HepG2 (cell line): ENCODE measurements around the gene NYAP2. TPM values are rescaled to one million over a fixed set of nuclear protein-coding genes. Genes with fewer than 3 reads are reported as not detected.

Experiments
- ATAC-seq: fragments of 200-7000 bp; cut with Tn5 transposase; 3 replicates; pipeline ENCODE4 v1.9.1; 2020; ENCODE audit warnings: mild to moderate bottlenecking, moderate library complexity
- BruUV-seq: library from RNA; stranded (reverse); fragments of 400-500 nt; replicated peaks from 2 replicates; lab custom pipeline; 2021; lab: Mats Ljungman, UMichigan
- CTCF ChIA-PET: fragments of 300-600 bp; formaldehyde crosslinking; extraction: SDS; loops from one replicate; lab custom pipeline; 2021; ENCODE audit warnings: low total read pairs, inconsistent platforms, low intra/inter-chr PET ratio; lab: Yijun Ruan, JAX
- POLR2A ChIA-PET: fragments of 350-600 bp; sonication (Branson Sonifier 250); formaldehyde crosslinking; loops from one replicate; lab custom pipeline; 2020; ENCODE audit warnings: antibody characterized with exemption, inconsistent platforms; lab: Yijun Ruan, JAX
- DNase-seq: peaks from one replicate; pipeline ENCODE4 v3.0.0-alpha.2; 2015; ENCODE audit warnings: low spot score
- FAIRE-seq: peaks from 3 replicates; lab custom pipeline; 2011; peaks lifted over from hg19 to GRCh38; lab: Jason Lieb, UNC
- H2AFZ ChIP-seq: one replicate; pipeline ENCODE4 v1.6.1; 2011; ENCODE audit warnings: low read length, inconsistent platforms
- H3K27ac ChIP-seq: fragments of 300-600 bp; 3 replicates; pipeline ENCODE4 v1.8.0; 2011; ENCODE audit warnings: mixed run types, mild to moderate bottlenecking, mixed read lengths, low read length, inconsistent platforms; ENCODE audit not compliant: insufficient read depth; ENCODE audit errors: extremely low read length
- H3K27me3 ChIP-seq, 2 experiments: fragments of 200-600 bp in 1 of 2; 2 replicates in 1 of 2; 3 replicates in 1 of 2; pipeline versions ENCODE4 v1.6.0 to v1.8.0; 2011; ENCODE audit warnings: low read length in 2 of 2, mild to moderate bottlenecking in 2 of 2, moderate library complexity in 2 of 2, inconsistent platforms in 1 of 2; ENCODE audit not compliant: insufficient read depth in 2 of 2, control insufficient read depth in 1 of 2
- H3K36me3 ChIP-seq, 2 experiments: fragments of 200-600 bp in 1 of 2; replicated peaks in 1 of 2; 2 replicates in 1 of 2; 3 replicates in 1 of 2; pipeline versions ENCODE4 v1.5.1 to v1.8.0; 2011; ENCODE audit warnings: low read length in 2 of 2, inconsistent platforms in 1 of 2; ENCODE audit not compliant: insufficient read depth in 2 of 2, control insufficient read depth in 1 of 2
- H3K4me1 ChIP-seq: 2 replicates; pipeline ENCODE4 v1.5.1; 2012; ENCODE audit warnings: low read length, inconsistent platforms; ENCODE audit not compliant: insufficient read depth
- H3K4me2 ChIP-seq: 2 replicates; pipeline ENCODE4 v1.6.0; 2011; ENCODE audit warnings: low read depth, low read length, inconsistent platforms
- H3K4me3 ChIP-seq, 3 experiments: fragments of 200-600 bp in 1 of 3; sonication (generic), shearing (Covaris generic) in 1 of 3; replicated peaks in 1 of 3; 2 replicates each; pipeline ENCODE4 v1.5.1; 2011 to 2016; ENCODE audit warnings: low read length in 3 of 3, inconsistent platforms in 2 of 3, low read depth in 2 of 3, mild to moderate bottlenecking in 2 of 3, control low read depth in 1 of 3, mixed read lengths in 1 of 3; ENCODE audit not compliant: insufficient read depth in 1 of 3
- H3K79me2 ChIP-seq: one replicate; pipeline ENCODE4 v1.6.1; 2011; ENCODE audit warnings: low read length, inconsistent platforms; ENCODE audit not compliant: insufficient read depth
- H3K9ac ChIP-seq: 2 replicates; pipeline ENCODE4 v1.6.0; 2011; ENCODE audit warnings: mild to moderate bottlenecking, low read depth, low read length, inconsistent platforms; ENCODE audit not compliant: insufficient read depth
- H3K9me3 ChIP-seq: 2 replicates; pipeline ENCODE4 v1.5.1; 2012; ENCODE audit warnings: mild to moderate bottlenecking, low read length
- H4K20me1 ChIP-seq: 2 replicates; pipeline ENCODE4 v1.6.0; 2011; ENCODE audit warnings: inconsistent platforms, mild to moderate bottlenecking, low read length, moderate library complexity; ENCODE audit not compliant: insufficient read depth
- ATF1 ChIP-seq: IDR thresholded peaks from 2 replicates; pipeline ENCODE4 v1.6.1; 2016; ENCODE audit warnings: mild to moderate bottlenecking, control low read depth
- FOXJ3 ChIP-seq: sonication (generic); formaldehyde crosslinking; IDR thresholded peaks from 2 replicates; pipeline ENCODE4 v1.4.0; 2020; ENCODE audit warnings: missing genetic modification reagents, mild to moderate bottlenecking, borderline replicate concordance
- MAFK ChIP-seq, 2 experiments: IDR thresholded peaks in 1 of 2; conservative IDR thresholded peaks in 1 of 2; 2 replicates each; pipeline ENCODE4 v1.6.1; 2011; ENCODE audit warnings: improper control_type of control experiment in 2 of 2, low read length in 2 of 2
- MED13 ChIP-seq: sonication (generic); formaldehyde crosslinking; IDR thresholded peaks from 2 replicates; pipeline ENCODE4 v1.5.0; 2020; ENCODE audit warnings: missing genetic modification reagents
- SCMH1 ChIP-seq: sonication (generic); formaldehyde crosslinking; IDR thresholded peaks from 2 replicates; pipeline ENCODE4 v1.9.0; 2021; ENCODE audit warnings: missing genetic modification reagents, mild to moderate bottlenecking, borderline replicate concordance
- ZBTB3 ChIP-seq: sonication (generic); formaldehyde crosslinking; IDR thresholded peaks from 2 replicates; pipeline ENCODE4 v1.4.0; 2020; ENCODE audit warnings: low read depth, mild to moderate bottlenecking, moderate library complexity, missing genetic modification reagents, borderline replicate concordance
- ZBTB4 ChIP-seq: sonication (generic); formaldehyde crosslinking; IDR thresholded peaks from 2 replicates; pipeline ENCODE4 v1.4.0; 2020; ENCODE audit warnings: missing genetic modification reagents, mild to moderate bottlenecking, borderline replicate concordance
- ZNF101 ChIP-seq: sonication (generic); formaldehyde crosslinking; IDR thresholded peaks from 2 replicates; pipeline ENCODE4 v1.4.0; 2020; ENCODE audit warnings: mild to moderate bottlenecking, low read depth, missing genetic modification reagents, borderline replicate concordance
- ZNF17 ChIP-seq: sonication (generic); formaldehyde crosslinking; IDR thresholded peaks from 2 replicates; pipeline ENCODE4 v1.5.0; 2020; ENCODE audit warnings: mild to moderate bottlenecking, missing genetic modification reagents
- ZNF276 ChIP-seq: sonication (generic); formaldehyde crosslinking; IDR thresholded peaks from 2 replicates; pipeline ENCODE4 v1.4.0; 2020; ENCODE audit warnings: mild to moderate bottlenecking, low read depth, missing genetic modification reagents
- ZNF569 ChIP-seq: sonication (generic); formaldehyde crosslinking; IDR thresholded peaks from 2 replicates; pipeline ENCODE4 v1.5.0; 2020; ENCODE audit warnings: mild to moderate bottlenecking, missing genetic modification reagents, moderate library complexity, borderline replicate concordance
- ZNF839 ChIP-seq: sonication (generic); formaldehyde crosslinking; IDR thresholded peaks from 2 replicates; pipeline ENCODE4 v1.4.0; 2020; ENCODE audit warnings: missing genetic modification reagents, mild to moderate bottlenecking, borderline replicate concordance
- WGBS: methylation state at CpG from one replicate; pipeline ENCODE4 v1.1.6; 2017; ENCODE audit warnings: low lambda C conversion rate; 5-methylcytosine and 5-hydroxymethylcytosine counted together
- in situ Hi-C: cut with HindIII; loops from 2 replicates; pipeline ENCODE4 v1.10.0; 2017; ENCODE audit warnings: low pct_unique_long_range_greater_than_20kb; ENCODE audit not compliant: extremely low pct_ligation_motif_present
- intact Hi-C: fragments of 100-400 bp; cut with micrococcal nuclease; formaldehyde crosslinking; loops from one replicate; pipeline ENCODE4 v1.10.0; 2022; ENCODE audit not compliant: unreplicated experiment
- polyA plus RNA-seq, 8 experiments: library from polyadenylated mRNA; depleted of rRNA in 3 of 8; stranded (reverse) in 7 of 8; unstranded in 1 of 8; fragments of >200 nt; fragmentation: Illumina TruSeq in 4 of 8; extraction: Trizol in 4 of 8; gene quantifications; 2 replicates each; pipeline versions ENCODE4 v1.2.1 to v1.2.3, GENCODE V29; 2011 to 2016; ENCODE audit warnings: low read depth in 4 of 8, missing spikeins in 1 of 8, mixed read lengths in 1 of 8; ENCODE audit not compliant: insufficient read depth in 1 of 8
- total RNA-seq, 5 experiments: library from RNA; depleted of rRNA; stranded (reverse); fragments of >200 nt; fragmentation: Illumina TruSeq; extraction: Trizol; gene quantifications; 2 replicates each; pipeline ENCODE4 v1.2.3, GENCODE V29; 2016; ENCODE audit warnings: low read depth in 1 of 5
- TF ChIP-seq, protein P1 (sequence below): fragments of 450-650 bp; IDR thresholded peaks from 2 replicates; pipeline ENCODE4 v1.6.1; 2017
- TF ChIP-seq, protein P2 (sequence below): sonication (generic); formaldehyde crosslinking; IDR thresholded peaks from 2 replicates; pipeline ENCODE4 v1.8.0; 2022; ENCODE audit warnings: mild to moderate bottlenecking, missing genetic modification reagents; ENCODE audit not compliant: insufficient replicate concordance

Gene NYAP2
- total and polyA plus RNA-seq, 2 of the 13 experiments (the other 11 are each of a cell fraction or from before 2014, with no cell fraction given): not detected

DNA sequence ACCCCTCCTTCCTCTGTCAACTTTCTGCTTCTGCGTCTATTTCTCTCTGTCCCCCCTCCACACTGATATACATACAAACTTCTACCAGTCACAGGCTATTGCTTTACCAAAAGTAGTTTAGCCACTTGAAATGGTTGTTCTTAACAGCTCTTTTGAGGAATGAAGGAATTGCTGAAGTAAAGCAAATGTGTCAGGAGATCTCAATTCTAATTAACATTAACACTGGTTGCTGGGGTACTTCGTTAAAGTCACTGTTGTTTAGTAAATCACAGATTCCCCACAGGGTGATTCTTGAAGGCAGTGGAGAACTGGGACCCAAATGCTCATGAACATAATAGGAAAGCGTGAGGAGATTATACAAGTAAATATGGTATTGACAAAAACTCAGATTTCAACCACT is 232.8 kb downstream of the NYAP2 start:
- no peaks in the 10 kb centered on the region for H3K27me3 ChIP-seq
- no TSS peak for BruUV-seq
- TF ChIP-seq ZBTB3 (CRISPR knock-in tag): no peak
- no peak for TF ChIP-seq ZNF276 (CRISPR knock-in tag)
- TF ChIP-seq, protein P1, sequence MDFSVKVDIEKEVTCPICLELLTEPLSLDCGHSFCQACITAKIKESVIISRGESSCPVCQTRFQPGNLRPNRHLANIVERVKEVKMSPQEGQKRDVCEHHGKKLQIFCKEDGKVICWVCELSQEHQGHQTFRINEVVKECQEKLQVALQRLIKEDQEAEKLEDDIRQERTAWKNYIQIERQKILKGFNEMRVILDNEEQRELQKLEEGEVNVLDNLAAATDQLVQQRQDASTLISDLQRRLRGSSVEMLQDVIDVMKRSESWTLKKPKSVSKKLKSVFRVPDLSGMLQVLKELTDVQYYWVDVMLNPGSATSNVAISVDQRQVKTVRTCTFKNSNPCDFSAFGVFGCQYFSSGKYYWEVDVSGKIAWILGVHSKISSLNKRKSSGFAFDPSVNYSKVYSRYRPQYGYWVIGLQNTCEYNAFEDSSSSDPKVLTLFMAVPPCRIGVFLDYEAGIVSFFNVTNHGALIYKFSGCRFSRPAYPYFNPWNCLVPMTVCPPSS: no peak
- TF ChIP-seq ZNF839: no peak
- TF ChIP-seq MAFK (conservative IDR thresholded peaks at IDR 0.05 in 1 of 2, IDR thresholded peaks at IDR 0.05 in 1 of 2; ENCODE audit: low read length in 2 of 2): no peak
- no peak for TF ChIP-seq ZNF569 (CRISPR knock-in tag)
- TF ChIP-seq MED13 (CRISPR knock-in tag): no peak
- no peak for TF ChIP-seq FOXJ3 (CRISPR knock-in tag)
- TF ChIP-seq, protein P2, sequence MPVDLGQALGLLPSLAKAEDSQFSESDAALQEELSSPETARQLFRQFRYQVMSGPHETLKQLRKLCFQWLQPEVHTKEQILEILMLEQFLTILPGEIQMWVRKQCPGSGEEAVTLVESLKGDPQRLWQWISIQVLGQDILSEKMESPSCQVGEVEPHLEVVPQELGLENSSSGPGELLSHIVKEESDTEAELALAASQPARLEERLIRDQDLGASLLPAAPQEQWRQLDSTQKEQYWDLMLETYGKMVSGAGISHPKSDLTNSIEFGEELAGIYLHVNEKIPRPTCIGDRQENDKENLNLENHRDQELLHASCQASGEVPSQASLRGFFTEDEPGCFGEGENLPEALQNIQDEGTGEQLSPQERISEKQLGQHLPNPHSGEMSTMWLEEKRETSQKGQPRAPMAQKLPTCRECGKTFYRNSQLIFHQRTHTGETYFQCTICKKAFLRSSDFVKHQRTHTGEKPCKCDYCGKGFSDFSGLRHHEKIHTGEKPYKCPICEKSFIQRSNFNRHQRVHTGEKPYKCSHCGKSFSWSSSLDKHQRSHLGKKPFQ (CRISPR knock-in tag): no peak
- TF ChIP-seq ATF1 (CRISPR knock-in tag): no peak
- TF ChIP-seq ZBTB4 (CRISPR knock-in tag): no peak
- TF ChIP-seq SCMH1 (CRISPR knock-in tag): no peak
- TF ChIP-seq ZNF101 (CRISPR knock-in tag): no peak
- no peak for TF ChIP-seq ZNF17 (CRISPR knock-in tag)
- in situ Hi-C loops: no loop called here
- no peak overlapping the region for H3K4me3 ChIP-seq
- H3K4me2 ChIP-seq: no peak overlapping the region
- FAIRE-seq (no peak), ATAC-seq (no peak), DNase-seq (no peak)
- no peak overlapping the region for H3K9ac ChIP-seq
- H2AFZ ChIP-seq: no peak overlapping the region
- H3K9me3 ChIP-seq: no peaks in the 10 kb centered on the region
- H3K27ac ChIP-seq: no peak overlapping the region
- intact Hi-C loops: no loop called here
- H3K4me1 ChIP-seq: no peaks in the 10 kb centered on the region
- 5% methylated on average over 3 of the region's 3 CpGs for WGBS
- CTCF ChIA-PET: no interaction called here
- POLR2A ChIA-PET: no interaction called here
- no peaks in the 10 kb centered on the region for H4K20me1 ChIP-seq
- H3K79me2 ChIP-seq: no peaks in the 10 kb centered on the region
- no peaks in the 10 kb centered on the region for H3K36me3 ChIP-seq
